ENCODE results near the gene PRG3.

DNA sequence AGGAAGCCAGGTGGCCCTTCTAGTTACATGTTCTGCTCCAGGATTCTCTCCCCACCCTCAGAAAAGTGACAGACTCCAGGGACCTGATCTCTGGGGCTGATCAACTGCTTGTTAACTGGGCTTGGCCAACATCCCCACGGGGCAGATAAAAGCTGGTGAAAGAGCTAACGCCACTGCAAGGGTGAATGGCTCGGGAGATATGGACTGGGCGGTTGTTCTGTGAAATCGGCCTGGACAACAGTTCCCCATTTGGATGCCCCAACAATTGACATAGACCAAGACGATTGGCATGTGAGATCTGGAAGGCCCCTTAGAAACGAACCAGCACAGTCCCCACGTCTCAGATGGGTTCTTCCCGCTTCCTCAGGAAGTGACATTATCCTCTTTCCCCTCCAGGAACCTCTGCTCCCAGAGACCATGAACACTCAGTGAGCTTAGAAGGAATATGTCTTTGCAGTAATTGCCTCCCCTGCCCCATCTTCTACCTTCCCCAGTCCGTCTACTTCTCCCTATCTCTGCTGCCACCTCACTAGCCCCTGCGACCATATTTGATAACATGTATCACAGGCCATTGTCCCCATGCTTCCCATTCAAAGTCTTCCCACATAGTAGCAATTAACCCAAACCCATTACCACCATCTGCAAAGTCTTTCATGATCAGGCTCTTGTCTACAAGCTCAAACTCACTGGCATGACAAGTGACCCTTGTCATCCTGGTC is 15.1 kb upstream of the PRG3 start:
- TF ChIP-seq POLR2A (IDR thresholded peaks at IDR 0.05) = no peak
- TF ChIP-seq, protein P1, sequence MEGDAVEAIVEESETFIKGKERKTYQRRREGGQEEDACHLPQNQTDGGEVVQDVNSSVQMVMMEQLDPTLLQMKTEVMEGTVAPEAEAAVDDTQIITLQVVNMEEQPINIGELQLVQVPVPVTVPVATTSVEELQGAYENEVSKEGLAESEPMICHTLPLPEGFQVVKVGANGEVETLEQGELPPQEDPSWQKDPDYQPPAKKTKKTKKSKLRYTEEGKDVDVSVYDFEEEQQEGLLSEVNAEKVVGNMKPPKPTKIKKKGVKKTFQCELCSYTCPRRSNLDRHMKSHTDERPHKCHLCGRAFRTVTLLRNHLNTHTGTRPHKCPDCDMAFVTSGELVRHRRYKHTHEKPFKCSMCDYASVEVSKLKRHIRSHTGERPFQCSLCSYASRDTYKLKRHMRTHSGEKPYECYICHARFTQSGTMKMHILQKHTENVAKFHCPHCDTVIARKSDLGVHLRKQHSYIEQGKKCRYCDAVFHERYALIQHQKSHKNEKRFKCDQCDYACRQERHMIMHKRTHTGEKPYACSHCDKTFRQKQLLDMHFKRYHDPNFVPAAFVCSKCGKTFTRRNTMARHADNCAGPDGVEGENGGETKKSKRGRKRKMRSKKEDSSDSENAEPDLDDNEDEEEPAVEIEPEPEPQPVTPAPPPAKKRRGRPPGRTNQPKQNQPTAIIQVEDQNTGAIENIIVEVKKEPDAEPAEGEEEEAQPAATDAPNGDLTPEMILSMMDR (IDR thresholded peaks at IDR 0.05) = no peak
